ENCODE data around the gene THSD7A.
A peak's percentile ranks its signal among the peaks of the same experiment; 100 is the strongest.

Gene THSD7A

GRCh38 chr7:11749629-11750028 is 82.4 kb downstream of the THSD7A start:
- DNase-seq: no peak

GRCh38 chr7:11748884-11749283 is 83.1 kb downstream of the THSD7A start:
- peak; percentile 81 for DNase-seq

- no peak for DNase-seq
Observed at GRCh38 chr7:11747715-11748485, 84.1 kb downstream of the THSD7A start.

- no peak for DNase-seq
Observed at GRCh38 chr7:11746591-11746990, 85.4 kb downstream of the THSD7A start.

- no peak for DNase-seq
Observed at GRCh38 chr7:11743548-11743947, 88.5 kb downstream of the THSD7A start.

GRCh38 chr7:11743016-11743415 is 89.0 kb downstream of the THSD7A start:
- no peak for DNase-seq

- DNase-seq: no peak
Observed at GRCh38 chr7:11742496-11742895, 89.5 kb downstream of the THSD7A start.

GRCh38 chr7:11737723-11738122 is 94.3 kb downstream of the THSD7A start:
- no peak for DNase-seq

- DNase-seq: no peak
Observed at GRCh38 chr7:11732207-11732606, 99.8 kb downstream of the THSD7A start.

GRCh38 chr7:11730725-11731124 is 101.3 kb downstream of the THSD7A start:
- no peak for DNase-seq

- DNase-seq: no peak
Observed at GRCh38 chr7:11727864-11728263, 104.1 kb downstream of the THSD7A start.

GRCh38 chr7:11726794-11727155 is 105.2 kb downstream of the THSD7A start:
- no peak for DNase-seq

GRCh38 chr7:11726001-11726793 is 105.8 kb downstream of the THSD7A start:
- DNase-seq: no peak

GRCh38 chr7:11716185-11716584 is 115.8 kb downstream of the THSD7A start:
- no peak for DNase-seq

GRCh38 chr7:11714676-11715075 is 117.3 kb downstream of the THSD7A start:
- DNase-seq: no peak

GRCh38 chr7:11714205-11714604 is 117.8 kb downstream of the THSD7A start:
- no peak for DNase-seq

GRCh38 chr7:11713352-11713751 is 118.6 kb downstream of the THSD7A start:
- no peak for DNase-seq

- DNase-seq: no peak
Observed at GRCh38 chr7:11710377-11710776, 121.6 kb downstream of the THSD7A start.

GRCh38 chr7:11709196-11709595 is 122.8 kb downstream of the THSD7A start:
- DNase-seq: no peak

GRCh38 chr7:11707606-11708193 is 124.3 kb downstream of the THSD7A start:
- no peak for DNase-seq

- no peak for DNase-seq
Observed at GRCh38 chr7:11706666-11707605, 125.1 kb downstream of the THSD7A start.

- DNase-seq: no peak
Observed at GRCh38 chr7:11703829-11704228, 128.2 kb downstream of the THSD7A start.

- DNase-seq: no peak
Observed at GRCh38 chr7:11702938-11703337, 129.1 kb downstream of the THSD7A start.

All from NCI-H82 (cell line).